MM.1S (cell line): ENCODE measurements around the gene CEP85.

Experiments used
- DNase-seq: peaks from one replicate; pipeline ENCODE4 v3.0.0-alpha.2; 2015
- H2AFZ ChIP-seq: fragments of 300-600 bp; sonication (generic); 2 replicates; pipeline ENCODE4 v1.6.0; 2016; ENCODE audit warnings: antibody characterized with exemption, low read length
- H3F3A ChIP-seq: fragments of 300-600 bp; sonication (generic); 2 replicates; pipeline ENCODE4 v1.6.1; 2016; ENCODE audit warnings: mild to moderate bottlenecking, antibody characterized with exemption, low read length, moderate library complexity, mixed read lengths; ENCODE audit not compliant: insufficient read depth
- H3K27ac ChIP-seq: fragments of 300-600 bp; sonication (generic); 2 replicates; pipeline ENCODE4 v1.5.1; 2016; ENCODE audit warnings: mild to moderate bottlenecking, low read length
- H3K27me3 ChIP-seq: fragments of 300-600 bp; sonication (generic); replicated peaks from 2 replicates; pipeline ENCODE4 v1.6.0; 2016; ENCODE audit warnings: low read length; ENCODE audit not compliant: insufficient read depth
- H3K36me3 ChIP-seq: fragments of 300-600 bp; sonication (generic); replicated peaks from 2 replicates; pipeline ENCODE4 v1.6.1; 2016; ENCODE audit warnings: mild to moderate bottlenecking, low read length, mixed read lengths; ENCODE audit not compliant: insufficient read depth
- H3K4me1 ChIP-seq: fragments of 300-600 bp; sonication (generic); 2 replicates; pipeline ENCODE4 v1.6.1; 2016; ENCODE audit warnings: low read length, mixed read lengths
- H3K4me2 ChIP-seq: fragments of 300-600 bp; sonication (generic); 2 replicates; pipeline ENCODE4 v1.6.0; 2016; ENCODE audit warnings: low read depth, low read length
- H3K4me3 ChIP-seq: fragments of 300-600 bp; sonication (generic); 2 replicates; pipeline ENCODE4 v1.5.1; 2016; ENCODE audit warnings: low read length, mixed read lengths
- H3K79me2 ChIP-seq: fragments of 300-600 bp; sonication (generic); 2 replicates; pipeline ENCODE4 v1.6.1; 2016; ENCODE audit warnings: mixed run types, low read length, mixed read lengths
- H3K9ac ChIP-seq: fragments of 300-600 bp; sonication (generic); 2 replicates; pipeline ENCODE4 v1.6.1; 2016; ENCODE audit warnings: low read length, mixed read lengths
- H3K9me2 ChIP-seq: fragments of 300-600 bp; sonication (generic); replicated peaks from 2 replicates; pipeline ENCODE4 v1.6.1; 2016; ENCODE audit warnings: mild to moderate bottlenecking, low read length, mixed read lengths; ENCODE audit not compliant: insufficient read depth
- H3K9me3 ChIP-seq: fragments of 300-600 bp; sonication (generic); replicated peaks from 2 replicates; pipeline ENCODE4 v1.6.1; 2016; ENCODE audit warnings: mild to moderate bottlenecking, low read length, mixed read lengths; ENCODE audit not compliant: insufficient read depth
- H4K20me1 ChIP-seq: fragments of 300-600 bp; sonication (generic); 2 replicates; pipeline ENCODE4 v1.6.1; 2016; ENCODE audit warnings: mild to moderate bottlenecking, low read length, moderate library complexity, mixed read lengths; ENCODE audit not compliant: insufficient read depth
- CTCF ChIP-seq: fragments of 300-600 bp; sonication (generic); IDR thresholded peaks from 2 replicates; pipeline ENCODE4 v1.5.1; 2016; ENCODE audit warnings: antibody characterized with exemption, low read length, mixed read lengths
- EZH2 ChIP-seq: fragments of 300-600 bp; sonication (generic); optimal IDR thresholded peaks from 2 replicates; pipeline ENCODE3; 2017; ENCODE audit warnings: low read depth, mild to moderate bottlenecking, antibody characterized with exemption, low read length, mixed read lengths
- EZH2phosphoT487 ChIP-seq: fragments of 300-600 bp; sonication (generic); IDR thresholded peaks from 2 replicates; pipeline ENCODE4 v1.6.1; 2018; ENCODE audit warnings: antibody characterized with exemption, low read length

Gene CEP85

GRCh38 chr1:26279456-26280332 lies 45.7 kb downstream of the CEP85 start, which contains the start of gene SH3BGRL3:
Gene SH3BGRL3, plus strand, starts transcription at chr1:26280086. Its CDS starts 70 bp downstream, at chr1:26280156.
- H2AFZ ChIP-seq = peak within 1 kb of the TSS; percentile 66
- H3K9ac ChIP-seq = peak within 1 kb of the TSS; percentile 79
- peaks cover 16% of the 10 kb centered on the region for H3K4me1 ChIP-seq
- H3K27ac ChIP-seq = peak within 1 kb of the TSS; percentile 48; the same call in 1 of the 2 replicates
- H3K79me2 ChIP-seq = peaks cover 25% of the 10 kb centered on the region
- peaks cover 14% of the 10 kb centered on the region for H3K36me3 ChIP-seq
- peak within 1 kb of the TSS; percentile 86 for H3K4me3 ChIP-seq
- H3K4me2 ChIP-seq = peak within 1 kb of the TSS; percentile 95
- no peaks in the 10 kb centered on the region for H4K20me1 ChIP-seq
- H3K9me2 ChIP-seq = no peaks in the 10 kb centered on the region
- DNase-seq = peak; percentile 86
- TF ChIP-seq EZH2 = no peak
- peak; percentile 43 for TF ChIP-seq CTCF
- no peak for TF ChIP-seq EZH2phosphoT487
- H3K27me3 ChIP-seq = no peaks in the 10 kb centered on the region
- H3K9me3 ChIP-seq = no peaks in the 10 kb centered on the region
- peaks cover 18% of the 10 kb centered on the region for H3F3A ChIP-seq

GRCh38 chr1:26280333-26281042 lies 46.5 kb downstream of the CEP85 start:
- Histone ChIP-seq H3K4me1 (peaks cover 16% of the 10 kb centered on the region), H3K4me3 (peak overlapping the region; percentile 86)
- DNase-seq = no peak

More at GRCh38 chr1:26280333-26281042, 46.5 kb downstream of the CEP85 start:
- H3K9me3 ChIP-seq = no peaks in the 10 kb centered on the region
- peaks cover 14% of the 10 kb centered on the region for H3K36me3 ChIP-seq
- TF ChIP-seq CTCF (no peak), EZH2phosphoT487 (no peak), EZH2 (no peak)
- H3K9ac ChIP-seq = peak overlapping the region; percentile 79
- peak overlapping the region; percentile 31; the same call in 1 of the 2 replicates for H3K27ac ChIP-seq
- H4K20me1 ChIP-seq = no peaks in the 10 kb centered on the region
- H3K9me2 ChIP-seq = no peaks in the 10 kb centered on the region
- no peaks in the 10 kb centered on the region for H3K27me3 ChIP-seq
- H3K4me2 ChIP-seq = peak overlapping the region; percentile 95
- peak overlapping the region; percentile 66 for H2AFZ ChIP-seq
- peaks cover 25% of the 10 kb centered on the region for H3K79me2 ChIP-seq
- peaks cover 18% of the 10 kb centered on the region for H3F3A ChIP-seq
